Measurements from ENCODE around the gene LRG1. TPM values are rescaled to one million over a fixed set of nuclear protein-coding genes. Genes with fewer than 3 reads are reported as not detected.
A peak's percentile ranks its signal among the peaks of the same experiment; 100 is the strongest.
"Not testable (repeated sequence)": the region's sequence is repeated elsewhere in the genome, so short reads cannot be mapped to it uniquely, and the experiment has no call there.

Gene LRG1
- total RNA-seq, 1 donor from 2014 or later, result 2.9 TPM

GRCh38 chr19:4576016-4576933 lies 36.4 kb upstream of the LRG1 start:
- intact Hi-C loops (cut with DNase I), result no loop called here
- DNase-seq (ENCODE audit: low spot score) (peak; percentile 84), ATAC-seq (peak; percentile 60)

- intact Hi-C loops (cut with DNase I), result no loop called here
- DNase-seq (ENCODE audit: low spot score) (peak; percentile 81), ATAC-seq (peak; percentile 81)
Measured at GRCh38 chr19:4575267-4576015, 35.6 kb upstream of the LRG1 start.

GRCh38 chr19:4573682-4574081 lies 33.8 kb upstream of the LRG1 start:
- DNase-seq (ENCODE audit: low spot score), result no peak
- ATAC-seq, result no peak
- intact Hi-C loops (cut with DNase I), result no loop called here

- intact Hi-C loops (cut with DNase I), result no loop called here
- no peak for DNase-seq (ENCODE audit: low spot score)
- no peak for ATAC-seq
Measured at GRCh38 chr19:4571305-4571917, 31.6 kb upstream of the LRG1 start.

- DNase-seq (ENCODE audit: low spot score), result no peak
Measured at GRCh38 chr19:4570916-4571304, 31.1 kb upstream of the LRG1 start.

GRCh38 chr19:4570402-4570801 lies 30.6 kb upstream of the LRG1 start:
- ATAC-seq (no peak), DNase-seq (ENCODE audit: low spot score) (no peak)
- intact Hi-C loops (cut with DNase I), result no loop called here

More at GRCh38 chr19:4570916-4571304, 31.1 kb upstream of the LRG1 start:
- intact Hi-C loops (cut with DNase I), result no loop called here
- ATAC-seq, result no peak

GRCh38 chr19:4568886-4569285 lies 29.1 kb upstream of the LRG1 start:
- intact Hi-C loops (cut with DNase I), result no loop called here
- ATAC-seq (no peak), DNase-seq (ENCODE audit: low spot score) (no peak)

GRCh38 chr19:4567584-4568071 lies 27.8 kb upstream of the LRG1 start:
- peak; percentile 84 for DNase-seq (ENCODE audit: low spot score)
- ATAC-seq, result peak; percentile 84
- intact Hi-C loops (cut with DNase I), result no loop called here

GRCh38 chr19:4566402-4567051 lies 26.7 kb upstream of the LRG1 start:
- ATAC-seq (no peak), DNase-seq (ENCODE audit: low spot score) (no peak)
- intact Hi-C loops (cut with DNase I), result no loop called here

- DNase-seq (ENCODE audit: low spot score); intact Hi-C loops (cut with DNase I): not testable (repeated sequence)
- ATAC-seq, result peak; percentile 16
Measured at GRCh38 chr19:4563562-4563961, 23.7 kb upstream of the LRG1 start.

- not testable (repeated sequence) for ATAC-seq
Measured at GRCh38 chr19:4562085-4562484, 22.2 kb upstream of the LRG1 start.

GRCh38 chr19:4559569-4559968 lies 19.7 kb upstream of the LRG1 start, which contains the start of gene SEMA6B:
SEMA6B (minus strand) TSS chr19:4559684; CDS start chr19:4558457, 1,227 bp downstream.
- DNase-seq (ENCODE audit: low spot score), result no peak

More at GRCh38 chr19:4562085-4562484, 22.2 kb upstream of the LRG1 start:
- DNase-seq (ENCODE audit: low spot score); intact Hi-C loops (cut with DNase I): not testable (repeated sequence)

GRCh38 chr19:4557971-4558941 lies 18.4 kb upstream of the LRG1 start:
- intact Hi-C loops (cut with DNase I), result loop anchor here (10.0 kb wide), 1 partner anchor 77 kb away; the partner anchor contains the start of gene TNFAIP8L1
- DNase-seq (ENCODE audit: low spot score) (no peak), ATAC-seq (no peak)

More at GRCh38 chr19:4559569-4559968, 19.7 kb upstream of the LRG1 start, which contains the start of gene SEMA6B:
- intact Hi-C loops (cut with DNase I), result loop anchor here (10.0 kb wide), 1 partner anchor 75 kb away; the partner anchor contains the start of gene TNFAIP8L1
- ATAC-seq, result peak; percentile 37

- no peak for DNase-seq (ENCODE audit: low spot score)
- no peak for ATAC-seq
- intact Hi-C loops (cut with DNase I), result loop anchor here (10.0 kb wide), 1 partner anchor 77 kb away; the partner anchor contains the start of gene TNFAIP8L1
Measured at GRCh38 chr19:4557144-4557970, 17.5 kb upstream of the LRG1 start.

GRCh38 chr19:4556597-4557127 lies 16.8 kb upstream of the LRG1 start:
- intact Hi-C loops (cut with DNase I), result loop anchor here (10.0 kb wide), 1 partner anchor 78 kb away; the partner anchor contains the start of gene TNFAIP8L1
- ATAC-seq (no peak), DNase-seq (ENCODE audit: low spot score) (no peak)

All from sciatic nerve (tissue), 2 donors.